OCI-LY1 (cell line): Measurements from ENCODE around the gene LRRC41.
"Not testable (repeated sequence)": the region's sequence is repeated elsewhere in the genome, so short reads cannot be mapped to it uniquely, and the experiment has no call there.

ENCODE experiments used
- H2AFZ ChIP-seq: fragments of 200-600 bp; sonication (generic), shearing (Covaris generic); 2 replicates; pipeline ENCODE4 v1.6.0; 2014; ENCODE audit warnings: antibody characterized with exemption, mild to moderate bottlenecking, low read length
- H3F3A ChIP-seq: fragments of 200-600 bp; sonication (generic), shearing (Covaris generic); 2 replicates; pipeline ENCODE4 v1.6.0; 2014; ENCODE audit warnings: mild to moderate bottlenecking, antibody characterized with exemption, low read length, moderate library complexity; ENCODE audit not compliant: insufficient read depth
- H3K27ac ChIP-seq: fragments of 200-600 bp; sonication (generic); 2 replicates; pipeline ENCODE4 v1.5.1; 2014; ENCODE audit warnings: low read length, mixed run types, mild to moderate bottlenecking, low read depth; ENCODE audit not compliant: poor library complexity, severe bottlenecking
- H3K27me3 ChIP-seq: fragments of 200-600 bp; sonication (generic); 2 replicates; pipeline ENCODE4 v1.6.0; 2014; ENCODE audit warnings: antibody characterized with exemption, mild to moderate bottlenecking, low read length, moderate library complexity; ENCODE audit not compliant: insufficient read depth
- H3K36me3 ChIP-seq: fragments of 200-600 bp; sonication (generic); 2 replicates; pipeline ENCODE4 v1.6.1; 2014; ENCODE audit warnings: mild to moderate bottlenecking, antibody characterized with exemption, low read length, moderate library complexity, mixed read lengths; ENCODE audit not compliant: insufficient read depth
- H3K4me1 ChIP-seq: fragments of 200-600 bp; sonication (generic); 2 replicates; pipeline ENCODE4 v1.5.1; 2014; ENCODE audit warnings: mild to moderate bottlenecking, low read length, moderate library complexity; ENCODE audit not compliant: insufficient read depth, severe bottlenecking
- H3K4me2 ChIP-seq: fragments of 200-600 bp; sonication (generic), shearing (Covaris generic); 2 replicates; pipeline ENCODE4 v1.6.1; 2014; ENCODE audit warnings: low read length
- H3K4me3 ChIP-seq: fragments of 200-600 bp; sonication (generic); 2 replicates; pipeline ENCODE4 v1.5.1; 2014; ENCODE audit warnings: low read length, low read depth, mild to moderate bottlenecking, mixed read lengths; ENCODE audit not compliant: poor library complexity, severe bottlenecking
- H3K79me2 ChIP-seq: fragments of 200-600 bp; shearing (Covaris generic); 2 replicates; pipeline ENCODE4 v1.6.1; 2016; ENCODE audit warnings: mixed run types, low read length, mixed read lengths; ENCODE audit not compliant: insufficient read depth
- H3K9ac ChIP-seq: fragments of 200-600 bp; sonication (generic), shearing (Covaris generic); 2 replicates; pipeline ENCODE4 v1.6.1; 2014; ENCODE audit warnings: mild to moderate bottlenecking, low read length, mixed read lengths
- H3K9me2 ChIP-seq: fragments of 200-600 bp; sonication (generic), shearing (Covaris generic); 2 replicates; pipeline ENCODE4 v1.6.1; 2014; ENCODE audit warnings: low read depth, mild to moderate bottlenecking, low read length, mixed read lengths
- H3K9me3 ChIP-seq: fragments of 200-600 bp; shearing (Covaris generic); 2 replicates; pipeline ENCODE4 v1.6.1; 2014; ENCODE audit warnings: low read length, mixed read lengths
- H4K20me1 ChIP-seq: fragments of 200-600 bp; sonication (generic), shearing (Covaris generic); 2 replicates; pipeline ENCODE4 v1.6.0; 2016; ENCODE audit warnings: mild to moderate bottlenecking, low read length; ENCODE audit not compliant: insufficient read depth
- CTCF ChIP-seq: fragments of 200-600 bp; sonication (generic), shearing (Covaris generic); IDR thresholded peaks from 2 replicates; pipeline ENCODE4 v1.5.1; 2017; ENCODE audit warnings: mild to moderate bottlenecking, antibody characterized with exemption, low read length, moderate library complexity, mixed read lengths
- EZH2 ChIP-seq: fragments of 200-600 bp; sonication (generic), shearing (Covaris generic); IDR thresholded peaks from 2 replicates; pipeline ENCODE4 v1.8.0; 2017; ENCODE audit warnings: borderline replicate concordance, mixed run types, mild to moderate bottlenecking, antibody characterized with exemption, low read length, moderate library complexity, mixed read lengths

LRRC41 gene

DNA sequence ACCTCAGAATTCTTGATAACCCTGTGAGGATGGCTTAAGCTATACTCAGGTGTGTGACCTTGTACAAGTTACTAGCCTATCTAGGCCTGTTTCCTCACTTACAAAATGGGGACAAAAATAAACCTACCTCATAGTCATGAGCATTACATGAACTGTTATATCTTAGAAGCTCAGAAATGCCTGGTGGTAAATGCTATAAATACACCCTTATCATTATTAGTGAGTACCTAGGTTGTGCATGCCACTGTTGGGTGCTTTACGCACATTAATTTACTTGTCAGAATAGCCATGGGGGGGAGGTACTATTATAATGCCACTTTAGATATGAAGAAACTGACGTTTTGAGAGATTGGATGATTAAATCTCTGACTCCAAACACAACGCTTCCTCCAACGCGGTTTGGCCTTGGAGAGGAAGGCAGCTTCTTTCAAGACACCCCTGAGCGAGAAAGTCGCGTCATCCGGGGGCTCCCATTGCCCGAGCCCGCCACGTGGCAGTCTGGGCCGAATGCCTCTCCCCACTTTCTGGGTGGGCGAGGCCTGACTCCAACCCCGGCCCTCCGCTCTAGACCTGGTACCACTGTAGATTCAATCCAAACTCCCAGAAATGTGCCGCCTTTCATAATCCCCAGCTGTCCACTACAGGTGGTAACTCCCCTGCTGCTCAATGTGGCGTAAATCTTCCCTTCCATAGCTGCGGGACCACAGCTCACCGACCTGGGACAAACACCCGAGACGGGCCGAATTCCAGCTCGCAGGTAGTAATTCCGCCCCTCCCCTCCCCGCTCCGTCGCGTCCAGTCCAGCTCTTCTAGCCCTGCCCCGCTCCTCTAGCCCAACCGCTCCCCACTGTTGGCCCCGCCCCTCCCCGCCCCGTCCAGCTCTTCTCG lies 56.6 kb downstream of the LRRC41 start:
- Histone ChIP-seq H3F3A (0 out of 2 replicates have a peak, but pooled peaks cover 6% of the 10 kb centered on the region), H3K27ac (peak overlapping the region; percentile 28), H3K4me1 (peaks cover 32% of the 10 kb centered on the region), H2AFZ (0 out of 2 replicates have a peak overlapping the region, but pooled peaks have one; percentile 15), H4K20me1 (no peaks in the 10 kb centered on the region), H3K79me2 (no peaks in the 10 kb centered on the region), H3K27me3 (no peaks in the 10 kb centered on the region), H3K9me2 (no peaks in the 10 kb centered on the region), H3K9me3 (no peaks in the 10 kb centered on the region), H3K4me2 (peak overlapping the region; percentile 74), H3K4me3 (peak overlapping the region; percentile 65), H3K9ac (peak overlapping the region; percentile 66), H3K36me3 (peaks cover 24% of the 10 kb centered on the region)
- no peak for TF ChIP-seq EZH2
- TF ChIP-seq CTCF, result no peak

DNA sequence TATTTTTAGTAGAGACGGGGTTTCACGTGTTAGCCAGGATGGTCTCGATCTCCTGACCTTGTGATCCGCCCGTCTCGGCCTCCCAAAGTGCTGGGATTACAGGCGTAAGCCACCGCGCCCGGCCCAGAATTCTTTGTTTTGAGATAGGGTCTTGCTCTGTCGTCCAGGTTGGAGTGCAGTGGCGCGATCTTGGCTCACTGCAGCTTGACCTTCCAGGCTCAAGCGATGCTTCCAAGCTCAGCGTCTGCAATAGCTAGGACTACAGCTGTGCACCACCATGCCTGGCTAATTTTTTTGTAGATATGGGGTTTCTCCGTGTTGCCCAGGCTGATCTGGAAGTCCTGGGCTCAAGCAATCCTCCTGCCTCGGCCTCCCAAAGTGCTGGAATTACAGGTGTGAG lies 57.3 kb downstream of the LRRC41 start:
- H3K9me3 ChIP-seq, H3K27me3 ChIP-seq, H4K20me1 ChIP-seq, H3K9me2 ChIP-seq, H3K79me2 ChIP-seq, H3F3A ChIP-seq, H3K27ac ChIP-seq, H2AFZ ChIP-seq: not testable (repeated sequence)
- Histone ChIP-seq H3K36me3 (peaks cover 18% of the 10 kb centered on the region), H3K4me2 (peak overlapping the region; percentile 74), H3K4me3 (peak overlapping the region; percentile 65), H3K4me1 (peaks cover 32% of the 10 kb centered on the region), H3K9ac (peak overlapping the region; percentile 66; the same call in 1 of the 2 replicates)

GRCh38 chr1:46244656-46245371 lies 58.6 kb downstream of the LRRC41 start:
- H3K9me2 ChIP-seq, result no peaks in the 10 kb centered on the region
- H3K4me3 ChIP-seq, result no peak overlapping the region
- H3F3A ChIP-seq, result 0 out of 2 replicates have a peak, but pooled peaks cover 6% of the 10 kb centered on the region
- H3K4me2 ChIP-seq, result no peak overlapping the region; the same call in 1 of the 2 replicates
- H3K27me3 ChIP-seq, result no peaks in the 10 kb centered on the region
- no peak overlapping the region for H2AFZ ChIP-seq
- no peaks in the 10 kb centered on the region for H4K20me1 ChIP-seq
- H3K4me1 ChIP-seq, result peaks cover 32% of the 10 kb centered on the region
- no peaks in the 10 kb centered on the region for H3K9me3 ChIP-seq
- peaks cover 8% of the 10 kb centered on the region for H3K36me3 ChIP-seq
- peak overlapping the region; percentile 29 for H3K27ac ChIP-seq
- no peaks in the 10 kb centered on the region for H3K79me2 ChIP-seq
- no peak overlapping the region for H3K9ac ChIP-seq
- TF ChIP-seq EZH2 (no peak), CTCF (peak; percentile 55; the same call in 1 of the 2 replicates)

GRCh38 chr1:46243831-46244230 lies 59.6 kb downstream of the LRRC41 start:
- H3F3A ChIP-seq, H3K4me3 ChIP-seq, H3K9me3 ChIP-seq, H3K79me2 ChIP-seq, H3K4me2 ChIP-seq, H3K36me3 ChIP-seq, H4K20me1 ChIP-seq, H3K27ac ChIP-seq, H3K27me3 ChIP-seq, H3K9ac ChIP-seq, H3K9me2 ChIP-seq, H2AFZ ChIP-seq: not testable (repeated sequence)
- peaks cover 23% of the 10 kb centered on the region for H3K4me1 ChIP-seq
